GM12878 (cell line): Measurements from ENCODE around the gene NOL7. TPM values are rescaled to one million over a fixed set of nuclear protein-coding genes. Genes with fewer than 3 reads are reported as not detected.

Experiments used
- BACH1 ChIP-seq: fragments of 450-650 bp; IDR thresholded peaks from 2 replicates; pipeline ENCODE4 v1.6.1; 2017; ENCODE audit warnings: mild to moderate bottlenecking, borderline replicate concordance
- BRCA1 ChIP-seq: IDR thresholded peaks from 2 replicates; pipeline ENCODE4 v1.6.1; 2011; ENCODE audit warnings: low read depth, low read length, improper control_type of control experiment
- CBX5 ChIP-seq: sonication (generic); IDR thresholded peaks from 2 replicates; pipeline ENCODE4 v1.6.1; 2016; ENCODE audit warnings: low read depth, moderate library complexity, mild to moderate bottlenecking, inconsistent platforms
- FOXM1 ChIP-seq: IDR thresholded peaks from 2 replicates; pipeline ENCODE4 v1.6.1; 2012; ENCODE audit warnings: low read depth, mild to moderate bottlenecking, inconsistent platforms, low read length, moderate library complexity
- IKZF2 ChIP-seq, 2 experiments: fragments of 450-650 bp; IDR thresholded peaks; 2 replicates each; pipeline ENCODE4 v1.6.1; 2017; ENCODE audit warnings: mild to moderate bottlenecking in 2 of 2, moderate library complexity in 2 of 2
- JUND ChIP-seq: IDR thresholded peaks from 2 replicates; pipeline ENCODE4 v1.6.1; 2012; ENCODE audit warnings: low read depth, mild to moderate bottlenecking, low read length, improper control_type of control experiment, moderate library complexity
- MLLT1 ChIP-seq: fragments of 450-650 bp; IDR thresholded peaks from 2 replicates; pipeline ENCODE4 v1.6.1; 2016; ENCODE audit warnings: mild to moderate bottlenecking
- MYB ChIP-seq: fragments of 150-350 bp; IDR thresholded peaks from 2 replicates; pipeline ENCODE4 v1.6.1; 2014; ENCODE audit warnings: mild to moderate bottlenecking, low read depth, low read length, borderline replicate concordance
- PBX3 ChIP-seq: IDR thresholded peaks from 2 replicates; pipeline ENCODE4 v1.6.1; 2011; ENCODE audit warnings: mild to moderate bottlenecking, low read depth, low read length, moderate library complexity; ENCODE audit not compliant: insufficient replicate concordance
- PML ChIP-seq: IDR thresholded peaks from 2 replicates; pipeline ENCODE4 v1.6.1; 2012; ENCODE audit warnings: low read length, inconsistent platforms
- POLR2A ChIP-seq: IDR thresholded peaks from 2 replicates; pipeline ENCODE4 v1.6.1; 2011; ENCODE audit warnings: low read depth, mild to moderate bottlenecking, low read length
- PRDM15 ChIP-seq: fragments of 450-650 bp; formaldehyde crosslinking; IDR thresholded peaks from 2 replicates; pipeline ENCODE4 v1.4.0; 2020; ENCODE audit warnings: mild to moderate bottlenecking, moderate library complexity
- RAD51 ChIP-seq: fragments of 450-650 bp; IDR thresholded peaks from 2 replicates; pipeline ENCODE4 v1.6.1; 2016; ENCODE audit warnings: moderate library complexity, mild to moderate bottlenecking, inconsistent platforms
- SREBF1 ChIP-seq: IDR thresholded peaks from 2 replicates; pipeline ENCODE4 v1.6.1; 2012; ENCODE audit warnings: mild to moderate bottlenecking, low read length
- TBL1XR1 ChIP-seq: IDR thresholded peaks from 2 replicates; pipeline ENCODE4 v1.6.1; 2012; ENCODE audit warnings: low read depth, low read length, improper control_type of control experiment
- TCF7 ChIP-seq: IDR thresholded peaks from 2 replicates; pipeline ENCODE4 v1.6.1; 2014; ENCODE audit warnings: antibody characterized with exemption, borderline replicate concordance
- ZBTB33 ChIP-seq: fragments of 450-650 bp; IDR thresholded peaks from 2 replicates; pipeline ENCODE4 v1.6.1; 2017; ENCODE audit warnings: mild to moderate bottlenecking
- ZSCAN29 ChIP-seq: fragments of 450-650 bp; IDR thresholded peaks from 2 replicates; pipeline ENCODE4 v1.6.1; 2017; ENCODE audit warnings: mild to moderate bottlenecking, moderate library complexity
- polyA plus RNA-seq, 11 experiments: library from polyadenylated mRNA; depleted of rRNA in 4 of 11; unstranded in 6 of 11; stranded (reverse) in 5 of 11; fragments of >200 nt; fragmentation: Nextera tagmentation in 4 of 11; fragmentation: Illumina TruSeq in 1 of 11; extraction: Ambion mirVana in 4 of 11; extraction: Trizol in 1 of 11; gene quantifications; 1 replicate in 1 of 11; 2 replicates in 10 of 11; pipeline versions ENCODE4 v1.2.1 to v1.2.3, GENCODE V29; 2011 to 2016; ENCODE audit warnings: inconsistent platforms in 2 of 11, missing spikeins in 2 of 11, low read depth in 1 of 11
- total RNA-seq, 4 experiments: library from RNA; depleted of rRNA in 3 of 4; stranded (reverse); fragments of >200 nt in 3 of 4; fragmentation: Illumina TruSeq in 1 of 4; extraction: Trizol in 1 of 4; gene quantifications; 2 replicates each; pipeline versions ENCODE4 v1.2.1 to v1.2.3, GENCODE V29; 2013 to 2021

The NOL7 gene
- total and polyA plus RNA-seq, 10 of the 15 experiments (the other 5 are each of a cell fraction or from before 2014, with no cell fraction given) = 12.2 to 222 (median 86.2) TPM

- TF ChIP-seq FOXM1 (no peak), MLLT1 (no peak), SREBF1 (peak; percentile 91), TCF7 (no peak), IKZF2 (IDR thresholded peaks at IDR 0.05) (no peak; a peak in 1 of 4 replicates), TBL1XR1 (no peak), BRCA1 (no peak), PBX3 (peak; percentile 30), JUND (no peak), POLR2A (peak; percentile 99), ZBTB33 (no peak), RAD51 (peak; percentile 74), BACH1 (peak; percentile 45), CBX5 (peak; percentile 13; the same call in 1 of the 2 replicates), ZSCAN29 (no peak), PML (peak; percentile 92), MYB (no peak), PRDM15 (CRISPR knock-in tag) (no peak)
These were observed at the start of gene NOL7 (continued) for GRCh38 chr6:13614926-13615791.
